GM18505 (cell line): Measurements from ENCODE around the gene SLC25A22.

ENCODE experiments used
- ATAC-seq: cut with Tn5 transposase; IDR thresholded peaks from one replicate; pipeline ENCODE4 v1.9.1; 2021; ENCODE audit not compliant: unreplicated experiment
- POLR2A ChIP-seq: IDR thresholded peaks from 4 replicates; pipeline ENCODE4 v1.6.1; 2011; ENCODE audit warnings: borderline replicate concordance; ENCODE audit not compliant: insufficient read depth, insufficient read length; ENCODE audit errors: extremely low read depth

The SLC25A22 gene

DNA sequence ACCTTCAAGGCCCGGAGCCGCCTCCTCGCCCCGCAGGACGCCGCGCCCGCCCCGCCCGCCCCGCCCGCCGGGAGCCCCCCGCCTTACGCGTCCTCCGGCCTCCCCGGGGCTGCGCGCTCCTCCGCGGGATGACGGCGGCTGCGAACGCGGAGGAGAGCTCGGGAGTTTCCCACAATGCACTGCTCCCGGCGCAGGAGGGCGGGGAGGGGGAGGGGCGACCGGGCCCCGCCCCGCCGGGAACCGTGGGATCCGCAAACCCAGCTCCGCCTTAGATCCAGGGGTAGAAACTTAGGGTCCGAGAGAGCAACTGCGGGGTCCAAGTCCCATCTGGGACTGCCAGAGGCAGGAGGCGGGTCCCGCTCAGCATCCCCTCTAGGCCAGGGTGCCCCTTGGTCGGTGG is 8.1 kb downstream of the SLC25A22 start, which contains the start of gene CEND1:
Gene CEND1 (minus strand): TSS at position 148 of the 400 bp plus-strand sequence. CDS start 1,514 bp downstream, outside the sequence.
- ATAC-seq = no peak
- TF ChIP-seq POLR2A = no peak

DNA sequence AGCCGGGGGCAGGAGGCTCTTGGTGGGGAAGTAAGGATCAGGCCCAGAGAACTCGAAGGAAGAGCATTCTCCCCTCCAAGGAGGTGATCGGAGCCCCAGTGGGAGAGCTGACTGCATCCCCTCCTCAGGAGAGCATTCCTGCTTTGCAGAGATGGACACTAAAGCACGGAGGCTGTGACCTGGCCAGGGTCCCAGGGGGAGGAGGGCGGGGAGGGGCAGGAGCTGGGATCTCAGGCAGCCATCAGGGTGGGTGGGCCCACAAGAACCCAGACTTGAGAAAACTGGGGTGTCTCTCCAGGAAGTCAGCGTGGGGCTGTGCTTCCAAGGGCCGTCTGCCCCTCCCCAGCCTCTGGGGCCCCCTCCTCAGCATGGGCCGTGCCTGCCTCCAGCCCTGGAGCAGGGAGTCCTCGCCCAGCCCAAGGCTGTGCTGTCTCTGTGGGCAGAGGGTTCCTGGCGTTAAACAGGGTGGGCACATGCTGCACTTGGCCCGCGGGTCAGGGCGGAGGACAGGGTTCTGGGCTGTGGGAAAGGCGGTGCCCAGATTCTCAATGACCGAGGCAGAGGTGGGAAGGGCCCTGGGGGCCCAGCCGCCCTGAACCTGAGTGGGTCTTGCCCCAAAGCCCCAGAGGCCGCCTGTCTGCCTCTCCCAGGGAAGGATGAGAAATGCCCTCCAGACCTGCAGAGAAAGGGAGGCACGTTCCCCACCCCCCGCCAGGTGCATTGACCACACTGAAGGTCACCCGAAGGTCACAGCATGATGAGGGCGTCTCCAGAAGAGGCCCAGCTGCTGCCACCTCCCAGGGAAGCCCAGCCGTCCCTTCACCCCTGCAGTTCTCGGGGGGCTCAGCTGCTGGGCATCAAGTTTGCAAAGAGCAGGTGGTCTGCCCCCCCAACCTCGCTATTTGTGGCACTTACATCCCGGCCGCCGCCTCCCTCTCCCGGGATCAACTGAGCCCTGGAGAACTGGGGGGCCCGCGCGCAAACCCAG is 8.8 kb downstream of the SLC25A22 start:
- ATAC-seq = no peak
- no peak for TF ChIP-seq POLR2A

DNA sequence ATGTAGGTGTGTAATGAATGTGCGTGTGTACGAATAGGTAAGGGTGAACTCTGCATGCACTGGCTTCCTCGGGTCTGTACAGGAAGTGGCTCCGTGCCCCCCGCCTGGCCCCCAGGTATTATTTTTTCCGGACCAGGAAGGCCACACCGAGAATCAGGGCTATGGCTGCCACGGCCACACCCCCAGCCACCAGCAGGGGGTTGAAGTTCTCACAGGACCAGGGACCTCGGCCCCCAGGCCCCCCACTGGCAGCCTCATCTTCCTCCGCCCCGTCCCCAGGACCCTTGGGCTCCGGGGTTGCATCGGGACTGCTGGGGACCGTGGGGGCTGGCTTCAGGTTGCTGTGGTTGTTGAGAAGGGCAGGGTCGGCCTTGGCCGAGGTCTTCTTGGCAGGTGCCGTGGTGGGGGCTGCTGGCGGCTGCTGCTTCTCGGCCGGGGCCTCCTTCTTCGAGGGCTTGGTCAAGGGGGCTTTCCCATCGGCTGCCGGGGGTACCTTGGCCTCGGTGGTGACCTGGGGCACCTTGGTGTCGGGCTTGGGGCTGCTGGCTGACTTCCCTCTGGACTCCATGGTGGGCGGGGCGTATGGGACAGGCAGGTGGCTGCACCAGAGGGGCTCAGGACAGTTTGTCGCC is 10.0 kb downstream of the SLC25A22 start:
- ATAC-seq = no peak
- no peak for TF ChIP-seq POLR2A

DNA sequence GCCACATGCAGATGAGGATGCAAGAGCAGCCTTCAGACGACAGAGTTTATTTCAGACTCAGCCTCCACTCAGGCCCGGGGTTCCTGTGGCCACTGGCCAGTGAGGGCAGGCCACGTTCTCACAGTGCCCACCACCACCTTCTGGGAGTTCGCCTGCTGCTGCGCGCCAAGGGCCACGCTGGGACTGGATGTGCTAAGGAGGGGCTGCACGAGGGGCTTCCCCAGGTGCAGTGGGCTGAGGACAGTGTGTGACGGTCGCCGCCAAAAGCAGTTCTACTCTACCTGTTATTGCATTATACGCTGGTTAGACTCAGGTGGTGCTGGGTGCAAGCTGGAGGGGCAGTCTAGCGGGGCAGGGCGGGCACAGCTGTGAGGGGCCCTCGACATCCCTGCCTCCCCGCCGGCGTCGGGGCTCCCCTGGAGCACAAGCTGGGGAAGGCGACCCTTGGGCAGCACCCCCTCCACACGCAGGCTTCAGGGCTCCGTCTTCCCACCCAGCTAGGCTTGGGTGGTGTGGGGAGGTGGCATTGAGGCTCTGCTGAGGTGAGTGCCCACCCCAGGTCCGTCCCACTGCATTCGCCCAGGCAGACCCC is 10.9 kb downstream of the SLC25A22 start:
- no peak for ATAC-seq
- no peak for TF ChIP-seq POLR2A

DNA sequence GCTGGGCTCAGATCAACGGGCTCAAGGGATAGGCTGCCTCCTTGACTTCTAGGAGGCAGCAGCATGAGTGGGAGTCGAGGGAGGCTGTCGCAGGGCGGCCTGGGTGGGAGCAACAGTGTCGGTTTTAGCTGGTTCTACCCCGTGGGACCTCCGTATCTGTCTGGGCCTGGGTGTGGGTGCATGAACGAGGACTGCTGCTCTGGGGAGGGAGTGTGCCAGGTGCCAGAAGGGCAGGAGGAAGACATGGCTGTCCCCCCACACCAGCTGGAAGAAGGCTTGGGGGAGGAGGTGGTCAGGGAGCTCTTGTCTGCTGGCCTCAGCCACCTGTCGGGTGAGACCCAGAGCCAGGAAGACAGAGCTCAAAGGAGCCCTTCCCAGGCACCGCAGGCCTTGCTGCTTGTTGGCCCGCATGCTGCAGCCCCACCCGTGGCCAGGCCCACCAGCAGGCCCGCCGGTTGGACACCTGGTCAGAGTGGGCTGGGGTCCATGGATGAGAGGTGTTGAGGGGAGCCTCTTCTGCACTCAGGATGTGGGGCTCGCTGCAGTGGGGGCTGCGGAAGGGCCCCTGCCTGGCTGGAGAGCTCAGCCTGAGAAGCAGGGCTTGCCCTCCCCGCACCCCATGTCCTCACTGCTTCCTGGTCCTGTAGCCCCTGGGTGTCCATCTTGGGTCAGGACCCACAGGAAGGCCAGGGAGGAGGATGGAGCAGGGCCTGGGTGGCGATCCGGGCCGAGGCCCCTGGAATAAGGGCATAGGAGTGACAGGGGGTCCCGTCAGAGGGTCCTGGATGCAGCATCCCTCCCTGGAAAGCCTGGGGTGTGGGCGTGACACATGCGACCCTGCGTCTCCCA is 11.6 kb downstream of the SLC25A22 start:
- no peak for ATAC-seq
- TF ChIP-seq POLR2A = peak; percentile 8

DNA sequence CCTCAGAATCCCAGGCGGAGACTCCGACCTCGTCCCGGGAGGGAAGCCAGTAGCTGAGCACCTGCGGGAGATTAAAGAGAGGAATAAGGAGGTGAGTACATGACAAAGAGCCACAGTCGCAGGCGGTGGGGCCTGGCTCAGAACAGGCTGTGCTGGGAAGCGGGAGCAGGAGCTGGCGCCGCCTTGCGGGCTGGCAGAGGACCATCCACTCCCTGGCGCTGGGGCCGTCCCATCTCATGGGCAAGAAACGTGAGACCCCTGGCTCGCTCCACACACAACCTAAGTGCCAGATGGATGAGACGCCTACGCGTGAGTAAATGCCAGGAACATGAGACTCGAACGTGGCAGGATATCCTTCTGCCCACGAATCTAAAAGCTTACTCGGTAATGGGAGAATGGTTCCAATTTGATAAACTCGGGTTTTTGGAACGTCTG is 14.5 kb downstream of the SLC25A22 start:
- no peak for TF ChIP-seq POLR2A
- ATAC-seq = no peak

DNA sequence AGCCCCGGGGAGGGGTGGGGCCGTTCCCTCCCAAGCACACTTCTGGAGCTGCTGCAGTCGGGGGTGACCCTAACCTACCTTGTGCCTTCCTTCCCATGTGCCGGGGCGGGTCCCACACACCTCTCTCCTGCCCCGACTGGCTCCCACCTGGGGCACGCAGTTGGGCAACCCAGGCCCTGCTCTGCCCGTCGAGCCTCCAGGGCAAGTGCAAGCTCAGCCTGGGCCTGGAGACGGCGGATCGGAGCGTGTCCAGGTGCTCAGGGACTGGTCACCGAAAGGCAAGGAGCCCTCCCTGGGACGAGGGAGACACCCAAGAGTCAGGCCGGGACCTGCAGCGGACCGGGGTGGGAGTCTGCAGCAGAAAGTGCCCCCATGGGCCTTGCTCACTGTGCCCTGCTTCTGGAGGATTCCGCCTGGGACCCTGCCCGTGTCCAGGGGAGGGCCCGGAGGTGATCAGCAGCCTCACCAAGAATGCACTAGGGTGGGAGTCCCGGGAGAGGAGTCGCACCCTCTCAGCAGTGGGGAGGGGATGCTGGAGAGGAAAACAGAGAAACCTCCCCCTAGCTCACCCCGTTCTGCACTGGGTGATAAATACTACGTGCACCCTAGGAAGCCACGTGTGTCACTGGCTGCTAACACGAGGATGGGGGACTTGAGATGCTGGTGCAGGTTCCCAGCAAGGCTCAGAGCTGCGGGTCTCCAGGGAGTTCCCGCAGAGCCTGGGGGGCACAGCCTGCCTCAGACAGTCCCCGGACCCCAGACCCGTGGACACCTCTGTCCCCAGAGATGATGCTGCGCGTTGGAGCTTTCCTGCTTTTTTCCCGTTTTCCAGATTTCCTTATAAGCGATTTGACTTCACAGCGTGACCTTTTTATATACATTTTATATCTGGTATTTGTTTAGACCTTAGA is 15.6 kb downstream of the SLC25A22 start:
- ATAC-seq = no peak
- no peak for TF ChIP-seq POLR2A

DNA sequence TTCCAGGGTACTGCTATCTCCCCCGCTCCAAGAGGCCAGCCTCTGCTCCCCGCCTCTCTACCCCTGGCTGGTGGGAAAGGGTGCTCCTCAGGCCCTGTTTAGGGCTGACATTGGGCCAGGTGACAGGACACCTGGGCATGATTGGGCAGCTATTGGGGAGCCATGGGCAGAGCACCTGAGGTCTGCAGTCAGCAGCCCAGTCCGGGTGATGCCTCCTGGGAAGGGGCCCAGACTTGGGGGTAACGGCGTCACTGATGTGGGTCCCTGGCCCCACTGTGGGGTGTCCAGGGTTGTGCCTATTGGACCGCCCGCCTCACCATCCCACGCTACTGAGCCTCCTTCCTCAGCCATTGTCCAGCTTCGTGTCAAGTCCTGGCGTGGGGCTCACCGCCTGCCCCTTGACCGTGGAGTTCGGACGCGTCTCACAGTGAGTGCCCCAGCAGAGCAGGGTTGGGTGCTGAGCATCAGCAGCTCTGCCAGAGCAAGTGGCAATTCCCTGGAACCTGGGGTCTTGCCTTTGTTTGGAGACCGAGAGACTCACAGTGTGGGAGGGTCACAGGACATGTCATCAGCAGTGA is 18.0 kb downstream of the SLC25A22 start:
- no peak for TF ChIP-seq POLR2A
- ATAC-seq = no peak

DNA sequence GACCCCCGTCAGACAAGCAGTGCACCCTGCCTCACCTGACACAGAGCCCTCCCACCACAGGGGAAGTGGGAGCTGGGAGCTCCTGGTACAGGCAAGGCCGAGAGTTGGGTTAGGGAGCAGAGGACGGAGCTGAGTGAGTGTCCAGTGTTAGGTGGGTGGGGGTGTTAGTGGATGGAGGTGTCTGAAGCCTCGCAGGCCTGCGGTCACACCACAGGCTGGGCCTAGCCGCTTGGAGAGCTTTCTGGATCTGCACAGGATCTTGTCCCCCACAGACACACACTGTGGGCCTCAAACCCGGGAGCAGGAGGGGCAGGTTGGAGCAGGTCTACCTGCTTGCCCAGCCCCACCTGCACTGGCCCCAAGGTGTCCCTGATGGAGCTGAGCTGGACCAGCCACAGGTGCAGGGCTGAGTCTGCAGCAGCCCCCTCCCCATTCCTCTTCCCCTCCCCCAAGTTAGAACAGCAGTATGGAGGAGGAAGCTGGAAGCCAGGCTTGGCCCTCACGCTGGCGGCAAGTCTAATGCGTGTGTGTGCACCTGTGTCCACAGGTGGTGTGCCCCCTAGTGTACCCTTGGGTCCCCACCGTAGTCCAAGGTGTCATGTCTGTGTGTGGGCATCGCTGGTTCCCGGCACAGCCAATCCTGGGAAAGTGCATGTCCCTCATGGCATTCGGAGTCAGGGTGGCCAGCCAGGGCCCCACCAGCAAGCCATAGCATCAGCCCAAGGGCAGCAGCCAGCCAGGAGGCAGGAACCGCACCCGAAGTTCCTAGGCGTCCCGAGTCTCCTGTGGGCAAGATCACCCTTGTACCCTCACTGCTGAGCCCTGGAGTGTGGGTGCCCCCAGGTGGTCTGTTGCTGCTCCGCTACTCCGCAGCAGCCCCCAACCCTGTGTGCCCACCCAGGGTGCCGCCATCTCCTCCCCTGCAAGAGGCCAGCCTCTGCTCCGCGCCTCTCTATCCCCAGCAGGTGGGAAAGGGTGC is 18.8 kb downstream of the SLC25A22 start:
- TF ChIP-seq POLR2A = no peak
- ATAC-seq = no peak

DNA sequence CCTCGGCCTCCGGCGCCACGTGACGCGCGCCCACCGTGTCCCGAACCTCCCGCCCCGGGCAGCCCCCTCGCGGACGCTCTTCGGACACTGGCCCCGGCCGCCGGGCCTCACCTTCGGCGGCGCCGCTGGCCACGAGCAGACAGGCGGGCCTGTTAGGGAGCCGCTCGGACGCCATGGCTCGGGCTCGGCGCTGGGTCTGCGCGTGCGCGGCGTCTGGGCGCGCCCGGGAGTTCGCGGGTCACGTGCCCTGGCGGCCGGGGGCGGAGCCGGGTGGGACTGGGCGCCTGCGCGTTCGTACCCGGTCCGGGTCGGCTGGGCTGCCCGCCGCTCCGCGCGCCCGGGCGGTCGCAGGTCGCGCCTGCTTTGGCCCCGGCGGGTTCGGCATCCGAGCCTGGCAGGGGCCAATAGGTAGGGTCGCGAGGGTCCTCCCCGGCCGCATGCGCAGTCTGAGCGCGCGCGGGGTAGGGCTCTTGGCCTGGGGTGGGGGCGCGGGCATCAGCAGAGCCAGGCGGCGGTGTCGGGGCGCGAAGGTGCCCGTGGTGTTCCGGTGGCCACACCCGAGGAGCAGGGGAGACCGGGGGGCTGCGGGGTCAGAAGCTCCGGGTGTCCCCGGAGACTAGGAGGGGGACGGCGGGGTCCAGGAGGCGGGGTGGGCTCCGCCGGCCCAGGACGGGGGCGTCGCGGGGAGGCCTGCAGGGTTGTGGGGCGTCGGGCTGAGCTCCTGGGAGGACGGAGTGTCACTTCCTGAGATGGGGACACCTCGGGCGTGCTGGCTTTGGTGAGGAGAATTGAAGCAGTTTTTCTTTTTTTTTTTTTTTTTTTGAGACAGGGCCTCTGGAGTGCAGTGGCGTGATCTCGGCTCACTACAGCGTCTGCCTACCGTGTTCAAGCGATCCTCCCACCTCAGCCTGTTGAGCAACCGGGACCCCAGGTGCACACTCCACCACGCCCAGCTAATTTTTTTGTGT is 20.5 kb downstream of the SLC25A22 start, which contains the start of gene GATD1:
Gene GATD1 (minus strand): TSS at position 200 of the 968 bp plus-strand sequence. CDS start 25 bp downstream, at position 175.
- ATAC-seq = peak; percentile 75
- peak; percentile 93 for TF ChIP-seq POLR2A
